HK-2 (cell line): ENCODE results near the gene EPB41L3.

Experiments used
- DNase-seq: peaks from one replicate; pipeline ENCODE4 v3.0.0-alpha.2; 2018; ENCODE audit not compliant: unreplicated experiment

Gene EPB41L3

GRCh38 chr18:5452943-5453443 is 90.8 kb downstream of the EPB41L3 start:
- no peak for DNase-seq

GRCh38 chr18:5451871-5452270 is 91.9 kb downstream of the EPB41L3 start:
- DNase-seq = no peak

- no peak for DNase-seq
Measured at GRCh38 chr18:5451150-5451549, 92.6 kb downstream of the EPB41L3 start.

DNA sequence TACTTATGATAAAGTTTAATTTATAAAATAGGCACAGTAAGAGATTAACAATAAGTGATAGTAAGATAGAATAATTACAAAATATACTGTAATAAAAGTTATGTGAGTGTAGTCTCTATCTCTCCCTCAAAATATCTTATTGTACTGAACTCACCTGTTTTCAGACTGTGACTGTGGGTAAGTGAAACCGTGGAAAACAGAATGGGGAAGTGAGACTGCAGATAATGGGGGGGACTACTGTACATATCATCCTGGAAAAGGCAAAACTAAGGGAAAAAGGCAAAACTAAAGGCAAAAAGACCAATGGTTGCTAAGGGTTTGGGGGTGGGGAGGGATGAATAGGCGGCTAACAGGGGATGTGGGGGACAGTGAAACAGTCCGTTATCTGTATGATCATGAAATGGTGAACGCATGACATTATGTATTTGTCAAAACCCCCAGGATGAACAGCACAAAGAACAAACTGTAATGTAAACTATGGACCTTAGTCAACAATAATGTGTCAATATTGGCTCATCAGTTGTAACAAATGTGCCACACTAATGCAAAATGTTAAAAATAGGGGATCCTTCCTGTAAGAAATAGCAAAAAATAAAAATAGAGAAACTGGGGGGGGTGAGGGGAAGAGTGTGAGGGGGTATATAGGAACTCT is 93.8 kb downstream of the EPB41L3 start:
- DNase-seq = no peak

GRCh38 chr18:5447442-5447841 is 96.4 kb downstream of the EPB41L3 start:
- DNase-seq = no peak

DNA sequence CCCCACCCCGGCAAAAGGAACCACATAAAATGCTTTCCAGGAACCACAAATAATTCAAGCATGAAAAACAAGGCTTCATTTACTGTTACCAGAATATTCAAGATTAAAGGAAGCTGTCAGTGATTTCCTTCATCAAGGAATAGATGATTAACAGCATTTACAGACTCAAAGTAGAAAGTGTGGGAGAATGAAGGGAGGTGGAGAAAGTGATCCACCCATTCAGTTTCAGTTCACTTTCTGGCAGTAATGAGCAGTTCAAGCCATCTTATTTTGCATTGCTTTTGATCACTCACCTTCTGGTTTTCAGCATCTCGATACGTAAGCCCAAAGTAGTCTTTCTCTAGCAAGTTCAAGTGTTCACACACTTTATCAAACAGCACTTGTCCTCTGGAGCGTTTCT is 99.0 kb downstream of the EPB41L3 start:
- no peak for DNase-seq

DNA sequence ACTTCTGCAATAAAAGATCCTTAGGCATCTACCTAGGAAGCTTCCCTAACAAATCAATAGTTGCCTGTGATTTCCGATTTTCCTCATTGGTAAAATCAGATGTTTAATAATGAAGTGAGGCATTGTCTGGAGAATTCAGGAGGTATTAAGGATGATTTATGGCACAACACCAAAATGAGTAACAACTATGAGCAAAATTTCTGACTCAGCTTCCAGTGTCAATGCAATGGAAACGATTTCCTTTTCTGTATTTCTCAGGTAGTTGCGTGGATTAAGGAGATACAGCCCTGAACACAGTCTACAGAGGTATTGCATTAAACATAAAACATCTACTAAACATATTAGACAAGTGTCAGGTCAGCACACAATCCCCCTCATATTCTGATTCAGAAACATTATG is 99.5 kb downstream of the EPB41L3 start:
- DNase-seq = no peak

DNA sequence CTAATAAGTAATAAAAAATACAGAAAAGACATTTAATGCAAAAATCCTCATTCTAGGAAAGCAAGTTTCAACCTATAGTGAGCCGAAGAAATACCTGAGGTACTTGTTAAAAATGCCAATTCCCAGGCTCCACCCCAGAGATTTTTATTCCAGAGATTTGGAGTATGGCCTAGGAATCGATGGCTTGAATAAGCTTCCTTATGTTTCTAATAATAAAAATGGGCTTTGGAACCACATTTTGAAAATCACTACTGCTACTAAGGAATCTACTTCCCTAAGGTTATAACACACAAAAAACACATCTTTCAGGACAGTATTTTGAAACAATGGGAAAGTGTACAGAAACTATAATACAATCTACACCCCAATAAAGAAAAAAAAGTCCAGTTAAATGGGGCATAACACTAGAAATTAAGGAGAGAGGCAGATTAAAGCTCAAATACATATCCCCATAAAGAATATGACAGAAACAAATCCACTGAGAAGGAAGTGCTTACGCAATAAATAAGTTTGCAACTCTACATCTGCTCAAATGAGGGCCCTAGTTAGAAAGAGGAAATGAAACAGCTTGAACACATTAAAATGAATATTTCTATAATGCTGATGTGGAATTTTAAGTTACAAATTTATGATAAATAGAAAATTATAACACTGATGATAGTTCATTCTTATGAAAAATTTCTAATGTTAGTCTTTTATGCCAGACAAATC is 103.7 kb downstream of the EPB41L3 start:
- no peak for DNase-seq

DNA sequence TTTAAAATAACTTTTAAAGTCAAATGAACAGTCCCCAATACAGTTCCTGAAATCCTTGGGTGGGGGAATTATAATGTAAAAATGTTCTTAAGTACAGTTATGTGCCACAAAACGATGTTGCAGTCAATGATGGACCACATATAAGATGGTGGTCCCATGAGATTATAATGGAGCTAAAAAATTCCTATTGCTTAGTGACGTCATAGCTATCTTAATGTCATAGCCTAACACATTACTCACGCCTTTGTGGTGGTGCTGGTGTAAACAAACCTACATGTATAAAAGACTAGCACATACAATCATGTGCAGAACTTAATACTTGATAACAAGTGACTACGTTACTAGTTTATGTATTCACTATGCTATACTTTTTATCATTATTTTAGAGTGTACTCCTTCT is 109.4 kb downstream of the EPB41L3 start:
- DNase-seq = no peak

DNA sequence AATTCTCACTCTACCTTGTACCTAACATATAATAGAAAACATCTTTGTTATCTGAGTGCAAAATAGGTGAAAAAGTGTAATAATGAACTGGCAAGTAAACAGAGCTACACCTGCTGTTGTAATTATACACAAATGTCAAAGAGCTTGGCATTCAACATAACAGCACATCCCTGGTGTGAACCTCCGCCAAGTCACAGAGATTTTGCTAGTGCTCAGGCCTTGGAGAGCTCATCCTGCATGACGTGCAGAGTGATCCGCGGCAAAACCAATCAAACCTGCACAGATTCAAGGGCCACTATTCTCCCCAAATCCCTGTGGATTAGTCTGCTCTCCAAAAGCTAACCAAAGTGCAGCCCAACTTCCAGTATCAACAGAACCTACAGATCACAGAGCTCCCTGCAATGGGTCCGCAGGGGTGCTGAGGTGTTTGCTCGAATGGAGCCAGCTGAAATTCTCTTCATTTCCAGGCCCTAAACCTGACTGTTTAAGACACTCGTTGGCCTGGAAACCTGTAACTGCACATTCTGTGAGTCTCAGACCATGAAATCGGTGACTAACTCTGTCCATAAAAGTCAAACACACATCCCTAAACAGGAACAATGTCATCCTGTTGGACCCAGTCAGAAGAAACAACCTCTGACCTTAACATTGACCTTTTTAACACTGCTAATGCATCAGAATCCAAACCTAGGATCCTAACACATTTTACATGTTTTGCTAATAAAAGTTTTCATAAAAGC is 111.8 kb downstream of the EPB41L3 start:
- DNase-seq = no peak

DNA sequence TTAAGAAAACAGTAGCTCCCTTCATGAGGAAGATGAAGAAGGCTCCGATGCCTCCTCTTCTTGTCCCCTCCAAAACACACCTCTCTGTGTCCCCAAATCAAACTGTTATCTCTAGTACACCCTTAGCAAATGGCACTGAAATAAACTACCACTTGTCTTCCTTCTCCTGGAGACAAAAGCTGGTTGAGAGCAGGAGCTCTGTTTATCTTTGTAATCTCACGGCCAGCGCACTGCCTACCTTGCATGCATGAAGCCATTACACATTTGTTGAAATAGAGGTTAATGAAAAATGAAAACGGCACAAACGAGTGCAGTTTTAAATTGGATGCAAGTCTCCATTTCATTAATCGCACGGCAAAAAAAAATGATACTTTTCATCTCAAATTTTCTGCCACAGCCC is 113.7 kb downstream of the EPB41L3 start:
- no peak for DNase-seq

- DNase-seq = no peak
Measured at GRCh38 chr18:5429681-5430080, 114.1 kb downstream of the EPB41L3 start.

DNA sequence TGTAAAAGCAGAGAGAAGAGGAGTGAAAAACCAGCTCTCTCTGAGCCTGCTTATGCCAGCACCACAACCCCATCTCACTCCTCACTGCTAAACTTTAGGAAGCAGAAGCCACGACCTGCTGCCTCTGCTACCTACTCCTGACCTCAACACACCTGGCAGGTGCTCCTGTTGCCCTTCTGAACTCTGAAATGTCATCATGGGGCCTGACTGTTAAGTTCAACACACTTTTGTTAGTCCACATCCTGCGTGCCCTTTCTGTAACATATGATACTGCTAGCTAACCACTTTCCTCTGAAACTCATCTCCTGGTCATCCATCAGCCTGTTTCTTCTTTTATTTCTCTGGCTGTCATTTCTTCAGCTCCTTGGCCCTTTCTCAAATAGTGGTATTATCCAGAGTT is 118.1 kb downstream of the EPB41L3 start:
- DNase-seq = no peak

DNA sequence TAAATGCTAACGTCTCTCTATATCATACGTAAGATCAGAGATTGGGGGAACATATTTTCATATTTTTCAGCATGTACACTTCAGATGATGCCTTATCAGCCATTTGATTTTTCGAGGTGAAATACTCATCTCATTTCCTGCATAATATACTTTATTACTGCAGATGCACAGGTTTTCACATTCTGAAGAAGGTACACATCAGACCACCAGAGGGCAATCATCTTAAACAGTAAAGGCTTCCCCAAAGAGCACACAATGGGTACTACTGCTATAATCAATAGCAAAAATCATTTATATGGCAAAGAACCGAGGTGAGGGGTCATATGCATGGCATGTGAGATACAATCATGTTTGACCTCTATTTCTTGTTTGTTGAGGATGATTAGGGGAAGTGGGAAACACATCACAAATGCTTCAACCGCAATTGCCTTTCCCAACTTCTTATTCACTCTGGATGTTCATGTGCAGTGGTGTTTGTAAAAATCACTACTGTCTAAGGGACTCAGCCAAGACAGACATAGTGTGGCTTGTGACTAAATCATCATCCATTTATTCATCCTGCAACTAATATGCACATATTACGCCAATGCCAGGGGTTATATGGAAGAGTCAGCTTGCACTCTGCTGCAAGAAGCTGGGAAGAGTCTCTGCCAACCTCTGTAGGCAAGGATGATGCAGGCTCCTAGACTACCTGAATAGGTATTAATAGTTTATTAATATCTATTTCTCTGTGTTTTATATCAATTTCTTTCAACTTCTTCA is 118.7 kb downstream of the EPB41L3 start:
- no peak for DNase-seq

DNA sequence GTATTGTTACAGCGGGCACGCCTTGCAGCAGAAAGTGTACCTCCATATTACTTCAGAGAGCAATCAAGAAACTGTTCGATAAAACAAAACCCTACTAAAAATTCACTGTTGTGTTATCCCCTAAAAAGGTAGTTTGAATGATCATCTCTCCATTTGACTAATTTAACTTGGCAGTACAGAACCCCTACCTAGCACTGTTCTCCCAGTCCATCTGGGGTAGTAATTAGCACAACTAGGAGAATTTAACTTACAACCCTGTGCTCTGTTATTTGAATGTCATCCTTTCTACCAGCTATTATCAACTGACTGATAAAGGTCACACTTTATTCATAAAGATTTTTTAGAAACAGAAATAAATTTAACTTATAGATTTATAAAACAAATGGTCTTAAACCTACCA is 121.2 kb downstream of the EPB41L3 start:
- DNase-seq = no peak

- no peak for DNase-seq
Measured at GRCh38 chr18:5421981-5422380, 121.8 kb downstream of the EPB41L3 start.

- DNase-seq = no peak
Measured at GRCh38 chr18:5420906-5421305, 122.9 kb downstream of the EPB41L3 start.

GRCh38 chr18:5419601-5420000 is 124.2 kb downstream of the EPB41L3 start:
- no peak for DNase-seq

- no peak for DNase-seq
Measured at GRCh38 chr18:5419030-5419429, 124.8 kb downstream of the EPB41L3 start.

GRCh38 chr18:5417342-5417741 is 126.5 kb downstream of the EPB41L3 start:
- no peak for DNase-seq

DNA sequence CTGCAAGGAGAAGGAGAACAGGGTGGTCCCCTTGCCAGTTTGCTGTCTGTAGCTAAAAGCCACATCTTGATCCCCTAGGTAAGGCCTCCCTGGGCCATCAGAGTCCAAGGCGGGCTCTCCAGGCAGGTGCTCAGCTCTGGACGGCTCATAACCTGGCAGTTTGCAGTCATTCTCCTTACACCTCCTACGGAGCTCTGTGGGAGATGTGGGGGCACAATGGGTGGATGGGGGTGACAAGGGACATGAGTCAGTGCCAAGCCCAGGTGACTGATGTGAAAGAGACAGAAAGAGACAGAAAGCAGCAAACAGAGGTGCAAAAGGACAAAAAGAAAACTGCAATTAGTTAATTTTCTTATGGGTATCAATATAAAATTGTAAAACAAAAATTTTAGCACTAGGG is 127.7 kb downstream of the EPB41L3 start:
- DNase-seq = no peak

GRCh38 chr18:5415665-5416064 is 128.1 kb downstream of the EPB41L3 start:
- DNase-seq = no peak
